ENCODE data around the gene TCL1A.

The TCL1A gene

GRCh38 chr14:95703805-95704204 lies 10.1 kb downstream of the TCL1A start:
- TF ChIP-seq TAF1 (IDR thresholded peaks at IDR 0.05; ENCODE audit: low read depth) (no peak), MAX (IDR thresholded peaks at IDR 0.05) (no peak), EGR1 (IDR thresholded peaks at IDR 0.05) (no peak), RAD21 (IDR thresholded peaks at IDR 0.05; ENCODE audit: low read depth) (no peak)

- TF ChIP-seq CEBPB (IDR thresholded peaks at IDR 0.05), result no peak
- TF ChIP-seq NFIC (IDR thresholded peaks at IDR 0.05), result no peak
- no peak for TF ChIP-seq MAX (IDR thresholded peaks at IDR 0.05)
- no peak for TF ChIP-seq EP300 (IDR thresholded peaks at IDR 0.05; ENCODE audit: borderline replicate concordance)
Observed at GRCh38 chr14:95703341-95703740, 10.6 kb downstream of the TCL1A start.

DNA sequence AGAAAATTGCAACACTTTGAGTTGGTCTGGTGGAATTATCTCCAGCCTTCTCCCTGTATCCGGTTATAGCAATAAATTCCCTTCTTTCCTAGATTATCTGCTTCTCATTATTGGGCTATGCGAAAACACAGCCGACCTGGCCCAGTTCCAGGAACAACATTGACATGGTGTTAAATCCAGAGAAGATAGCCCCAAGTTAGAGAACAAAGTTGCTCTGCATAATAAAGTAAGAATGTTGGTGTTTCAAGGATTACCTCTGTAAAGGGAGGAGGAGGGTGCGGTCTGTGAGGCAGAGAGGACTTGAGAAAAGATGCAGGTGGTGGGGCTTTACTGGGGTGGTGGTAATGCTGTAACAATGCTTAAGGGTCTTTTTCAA lies 12.1 kb downstream of the TCL1A start:
- TF ChIP-seq NFIC (IDR thresholded peaks at IDR 0.05) (no peak), ZBTB7A (IDR thresholded peaks at IDR 0.05; ENCODE audit: low read depth) (no peak), FOXM1 (IDR thresholded peaks at IDR 0.05; ENCODE audit: borderline replicate concordance, low read depth) (no peak), EP300 (IDR thresholded peaks at IDR 0.05; ENCODE audit: borderline replicate concordance) (no peak), EGR1 (IDR thresholded peaks at IDR 0.05) (no peak), YY1 (IDR thresholded peaks at IDR 0.05; ENCODE audit: low read depth) (no peak), TEAD4 (IDR thresholded peaks at IDR 0.05) (no peak)
- TF ChIP-seq, protein P1, sequence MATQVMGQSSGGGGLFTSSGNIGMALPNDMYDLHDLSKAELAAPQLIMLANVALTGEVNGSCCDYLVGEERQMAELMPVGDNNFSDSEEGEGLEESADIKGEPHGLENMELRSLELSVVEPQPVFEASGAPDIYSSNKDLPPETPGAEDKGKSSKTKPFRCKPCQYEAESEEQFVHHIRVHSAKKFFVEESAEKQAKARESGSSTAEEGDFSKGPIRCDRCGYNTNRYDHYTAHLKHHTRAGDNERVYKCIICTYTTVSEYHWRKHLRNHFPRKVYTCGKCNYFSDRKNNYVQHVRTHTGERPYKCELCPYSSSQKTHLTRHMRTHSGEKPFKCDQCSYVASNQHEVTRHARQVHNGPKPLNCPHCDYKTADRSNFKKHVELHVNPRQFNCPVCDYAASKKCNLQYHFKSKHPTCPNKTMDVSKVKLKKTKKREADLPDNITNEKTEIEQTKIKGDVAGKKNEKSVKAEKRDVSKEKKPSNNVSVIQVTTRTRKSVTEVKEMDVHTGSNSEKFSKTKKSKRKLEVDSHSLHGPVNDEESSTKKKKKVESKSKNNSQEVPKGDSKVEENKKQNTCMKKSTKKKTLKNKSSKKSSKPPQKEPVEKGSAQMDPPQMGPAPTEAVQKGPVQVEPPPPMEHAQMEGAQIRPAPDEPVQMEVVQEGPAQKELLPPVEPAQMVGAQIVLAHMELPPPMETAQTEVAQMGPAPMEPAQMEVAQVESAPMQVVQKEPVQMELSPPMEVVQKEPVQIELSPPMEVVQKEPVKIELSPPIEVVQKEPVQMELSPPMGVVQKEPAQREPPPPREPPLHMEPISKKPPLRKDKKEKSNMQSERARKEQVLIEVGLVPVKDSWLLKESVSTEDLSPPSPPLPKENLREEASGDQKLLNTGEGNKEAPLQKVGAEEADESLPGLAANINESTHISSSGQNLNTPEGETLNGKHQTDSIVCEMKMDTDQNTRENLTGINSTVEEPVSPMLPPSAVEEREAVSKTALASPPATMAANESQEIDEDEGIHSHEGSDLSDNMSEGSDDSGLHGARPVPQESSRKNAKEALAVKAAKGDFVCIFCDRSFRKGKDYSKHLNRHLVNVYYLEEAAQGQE (IDR thresholded peaks at IDR 0.05; ENCODE audit: low read depth), result no peak

- TF ChIP-seq TCF12 (IDR thresholded peaks at IDR 0.05; ENCODE audit: low read depth) (no peak), EP300 (IDR thresholded peaks at IDR 0.05; ENCODE audit: borderline replicate concordance) (no peak), USF1 (IDR thresholded peaks at IDR 0.05) (no peak), NFIC (IDR thresholded peaks at IDR 0.05) (no peak), TEAD4 (IDR thresholded peaks at IDR 0.05) (no peak), EGR1 (IDR thresholded peaks at IDR 0.05) (no peak), FOXM1 (IDR thresholded peaks at IDR 0.05; ENCODE audit: borderline replicate concordance, low read depth) (no peak), RAD21 (IDR thresholded peaks at IDR 0.05; ENCODE audit: low read depth) (no peak), CEBPB (IDR thresholded peaks at IDR 0.05) (no peak), MAX (IDR thresholded peaks at IDR 0.05) (no peak), ZBTB7A (IDR thresholded peaks at IDR 0.05; ENCODE audit: low read depth) (no peak), TAF1 (IDR thresholded peaks at IDR 0.05; ENCODE audit: low read depth) (no peak), CREB1 (IDR thresholded peaks at IDR 0.05; ENCODE audit: low read depth) (no peak), YY1 (IDR thresholded peaks at IDR 0.05; ENCODE audit: low read depth) (no peak)
- TF ChIP-seq, protein P1 (IDR thresholded peaks at IDR 0.05; ENCODE audit: low read depth), result no peak
Observed at GRCh38 chr14:95700221-95700976, 13.5 kb downstream of the TCL1A start.

GRCh38 chr14:95699412-95699811 lies 14.5 kb downstream of the TCL1A start:
- TF ChIP-seq CEBPB (IDR thresholded peaks at IDR 0.05) (no peak), MAX (IDR thresholded peaks at IDR 0.05) (no peak), TEAD4 (IDR thresholded peaks at IDR 0.05) (no peak), EP300 (IDR thresholded peaks at IDR 0.05; ENCODE audit: borderline replicate concordance) (no peak), FOXM1 (IDR thresholded peaks at IDR 0.05; ENCODE audit: borderline replicate concordance, low read depth) (no peak), CREB1 (IDR thresholded peaks at IDR 0.05; ENCODE audit: low read depth) (no peak), RAD21 (IDR thresholded peaks at IDR 0.05; ENCODE audit: low read depth) (no peak), YY1 (IDR thresholded peaks at IDR 0.05; ENCODE audit: low read depth) (no peak), TCF12 (IDR thresholded peaks at IDR 0.05; ENCODE audit: low read depth) (no peak), USF1 (IDR thresholded peaks at IDR 0.05) (no peak), EGR1 (IDR thresholded peaks at IDR 0.05) (no peak), NFIC (IDR thresholded peaks at IDR 0.05) (no peak), TAF1 (IDR thresholded peaks at IDR 0.05; ENCODE audit: low read depth) (no peak)
- TF ChIP-seq, protein P1 (IDR thresholded peaks at IDR 0.05; ENCODE audit: low read depth), result no peak
